Stomach smooth muscle (tissue), 2 donors: Measurements from ENCODE around the gene PAX8.
"Not testable (repeated sequence)": the region's sequence is repeated elsewhere in the genome, so short reads cannot be mapped to it uniquely, and the experiment has no call there.

Experiments
- H3K27ac ChIP-seq: one replicate; pipeline ENCODE4 v1.7.0; 2013; ENCODE audit warnings: mild to moderate bottlenecking, low read length, inconsistent platforms
- H3K27me3 ChIP-seq, 2 donors: one replicate each; pipeline ENCODE4 v1.7.0; 2013; ENCODE audit warnings: low read length in 2 of 2; ENCODE audit not compliant: insufficient read depth in 2 of 2, control insufficient read depth in 1 of 2
- H3K36me3 ChIP-seq, 2 donors: one replicate each; pipeline ENCODE4 v1.7.0; 2013; ENCODE audit warnings: low read length in 2 of 2; ENCODE audit not compliant: control insufficient read depth in 2 of 2, insufficient read depth in 2 of 2
- H3K4me1 ChIP-seq: one replicate; pipeline ENCODE4 v1.7.0; 2013; ENCODE audit warnings: low read length; ENCODE audit not compliant: control insufficient read depth, insufficient read depth
- H3K4me3 ChIP-seq, 2 donors: one replicate each; pipeline ENCODE4 v1.7.0; 2013; ENCODE audit warnings: low read length in 2 of 2
- H3K9ac ChIP-seq, 2 donors: one replicate each; pipeline ENCODE4 v1.7.0; 2013; ENCODE audit warnings: low read length in 2 of 2, mild to moderate bottlenecking in 1 of 2
- H3K9me3 ChIP-seq, 2 donors: one replicate each; pipeline ENCODE4 v1.7.0; 2013; ENCODE audit warnings: low read length in 2 of 2; ENCODE audit not compliant: control insufficient read depth in 2 of 2
- donor health status: healthy.
- donor health status: Pancreatic carcinoma.

PAX8 gene

GRCh38 chr2:113311191-113311590, 32.5 kb upstream of the PAX8 start:
- not testable (repeated sequence) for H3K27ac ChIP-seq

GRCh38 chr2:113309655-113310387, 31.1 kb upstream of the PAX8 start:
- Histone ChIP-seq H3K27me3 (no peaks in the 10 kb centered on the region), H3K9ac (no peak overlapping the region), H3K4me3 (no peak overlapping the region), H3K27ac (no peak overlapping the region), H3K36me3 (no peaks in the 10 kb centered on the region), H3K4me1 (no peaks in the 10 kb centered on the region), H3K9me3 (no peaks in the 10 kb centered on the region)

More at GRCh38 chr2:113311191-113311590, 32.5 kb upstream of the PAX8 start:
- not testable (repeated sequence) for H3K4me1 ChIP-seq, H3K9me3 ChIP-seq, H3K9ac ChIP-seq, H3K36me3 ChIP-seq, H3K4me3 ChIP-seq, H3K27me3 ChIP-seq

- H3K36me3 ChIP-seq, H3K27ac ChIP-seq, H3K9me3 ChIP-seq, H3K4me1 ChIP-seq, H3K9ac ChIP-seq, H3K4me3 ChIP-seq, H3K27me3 ChIP-seq: not testable (repeated sequence)
Measured at GRCh38 chr2:113308784-113309183, 30.1 kb upstream of the PAX8 start.

GRCh38 chr2:113306207-113306606, 27.5 kb upstream of the PAX8 start:
- not testable (repeated sequence) for H3K27ac ChIP-seq, H3K9me3 ChIP-seq, H3K27me3 ChIP-seq, H3K4me3 ChIP-seq, H3K36me3 ChIP-seq, H3K9ac ChIP-seq, H3K4me1 ChIP-seq

- H3K4me3 ChIP-seq, H3K9ac ChIP-seq, H3K36me3 ChIP-seq, H3K27me3 ChIP-seq, H3K4me1 ChIP-seq, H3K27ac ChIP-seq, H3K9me3 ChIP-seq: not testable (repeated sequence)
Measured at GRCh38 chr2:113305749-113306148, 27.0 kb upstream of the PAX8 start.

GRCh38 chr2:113305146-113305545, 26.4 kb upstream of the PAX8 start:
- Histone ChIP-seq H3K4me3 (no peak overlapping the region), H3K27ac (no peak overlapping the region), H3K4me1 (no peaks in the 10 kb centered on the region), H3K9me3 (no peaks in the 10 kb centered on the region), H3K27me3 (no peaks in the 10 kb centered on the region), H3K9ac (no peak overlapping the region), H3K36me3 (no peaks in the 10 kb centered on the region)

- Histone ChIP-seq H3K4me1 (no peaks in the 10 kb centered on the region), H3K9me3 (no peaks in the 10 kb centered on the region), H3K27me3 (no peaks in the 10 kb centered on the region), H3K27ac (no peak overlapping the region), H3K36me3 (no peaks in the 10 kb centered on the region), H3K9ac (no peak overlapping the region), H3K4me3 (no peak overlapping the region)
Measured at GRCh38 chr2:113304702-113305101, 26.0 kb upstream of the PAX8 start.

GRCh38 chr2:113302216-113302980, 23.7 kb upstream of the PAX8 start:
- not testable (repeated sequence) for H3K9me3 ChIP-seq, H3K4me3 ChIP-seq, H3K27me3 ChIP-seq, H3K9ac ChIP-seq, H3K36me3 ChIP-seq, H3K27ac ChIP-seq, H3K4me1 ChIP-seq

- no peaks in the 10 kb centered on the region for H3K9me3 ChIP-seq
Measured at GRCh38 chr2:113300281-113300680, 21.6 kb upstream of the PAX8 start.

GRCh38 chr2:113298176-113298575, 19.5 kb upstream of the PAX8 start:
- Histone ChIP-seq H3K27ac (no peak overlapping the region), H3K36me3 (no peaks in the 10 kb centered on the region), H3K27me3 (no peaks in the 10 kb centered on the region)

More at GRCh38 chr2:113300281-113300680, 21.6 kb upstream of the PAX8 start:
- H3K36me3 ChIP-seq: no peaks in the 10 kb centered on the region
- no peak overlapping the region for H3K9ac ChIP-seq
- H3K27ac ChIP-seq: no peak overlapping the region
- H3K4me1 ChIP-seq: no peaks in the 10 kb centered on the region
- H3K4me3 ChIP-seq: no peak overlapping the region
- no peaks in the 10 kb centered on the region for H3K27me3 ChIP-seq

GRCh38 chr2:113297590-113297989, 18.9 kb upstream of the PAX8 start:
- not testable (repeated sequence) for H3K36me3 ChIP-seq, H3K27ac ChIP-seq, H3K4me1 ChIP-seq, H3K27me3 ChIP-seq, H3K9ac ChIP-seq, H3K4me3 ChIP-seq, H3K9me3 ChIP-seq

More at GRCh38 chr2:113298176-113298575, 19.5 kb upstream of the PAX8 start:
- H3K4me1 ChIP-seq: no peaks in the 10 kb centered on the region
- no peaks in the 10 kb centered on the region for H3K9me3 ChIP-seq
- H3K9ac ChIP-seq: no peak overlapping the region
- no peak overlapping the region for H3K4me3 ChIP-seq
